B cell (primary cell): ENCODE results near the gene GSTA1. TPM values are rescaled to one million over a fixed set of nuclear protein-coding genes. Genes with fewer than 3 reads are reported as not detected.
"Not testable (repeated sequence)": the region's sequence is repeated elsewhere in the genome, so short reads cannot be mapped to it uniquely, and the experiment has no call there.

Source experiments
- ATAC-seq: fragments of 200-7000 bp; cut with Tn5 transposase; one replicate; pipeline ENCODE4 v1.10.0; 2021; ENCODE audit warnings: low read depth, mild to moderate bottlenecking, moderate number of reproducible peaks, moderate library complexity
- CTCF ChIA-PET: fragments of 350-600 bp; sonication (Branson Sonifier 250); formaldehyde crosslinking; loops from one replicate; lab custom pipeline; 2021; ENCODE audit warnings: antibody characterized with exemption, inconsistent platforms; lab: Charles Lee
- POLR2A ChIA-PET: fragments of 350-600 bp; sonication (Branson Sonifier 250); formaldehyde crosslinking; loops from one replicate; lab custom pipeline; 2021; ENCODE audit warnings: antibody characterized with exemption; lab: Charles Lee
- DNase-seq: peaks from one replicate; pipeline ENCODE4 v3.0.0; 2013
- H2AFZ ChIP-seq: 2 replicates; pipeline ENCODE4 v1.6.1; 2012; ENCODE audit warnings: mild to moderate bottlenecking, low read depth, low read length; ENCODE audit not compliant: insufficient read depth, poor library complexity, severe bottlenecking
- H3K27ac ChIP-seq, 2 donors: 1 replicate in 1 of 2; 2 replicates in 1 of 2; pipeline ENCODE4 v1.5.1; 2012 to 2013; ENCODE audit warnings: low read length in 2 of 2, mild to moderate bottlenecking in 2 of 2, moderate library complexity in 1 of 2
- H3K27me3 ChIP-seq, 4 experiments: fragments of 200-600 bp in 1 of 4; sonication (generic) in 1 of 4; replicated peaks in 1 of 4; 1 replicate in 2 of 4; 2 replicates in 2 of 4; pipeline versions ENCODE4 v1.6.1 to v1.7.0; 2013 to 2016; ENCODE audit warnings: low read length in 3 of 4, mild to moderate bottlenecking in 2 of 4, mixed read lengths in 1 of 4, moderate library complexity in 1 of 4; ENCODE audit not compliant: insufficient read depth in 4 of 4, control insufficient read depth in 3 of 4; ENCODE audit errors: control extremely low read depth in 1 of 4
- H3K36me3 ChIP-seq, 2 experiments: replicated peaks in 1 of 2; 1 replicate in 1 of 2; 2 replicates in 1 of 2; pipeline versions ENCODE4 v1.6.1 to v1.7.1; 2013; ENCODE audit warnings: low read length in 1 of 2; ENCODE audit not compliant: insufficient read depth in 2 of 2, control insufficient read depth in 1 of 2; ENCODE audit errors: control extremely low read depth in 1 of 2, extremely low read depth in 1 of 2
- H3K4me1 ChIP-seq, 2 donors: fragments of 200-600 bp in 1 of 2; sonication (generic) in 1 of 2; 1 replicate in 1 of 2; 2 replicates in 1 of 2; pipeline versions ENCODE4 v1.5.1 to v1.6.1; 2013 to 2017; ENCODE audit warnings: low read length in 2 of 2; ENCODE audit not compliant: control insufficient read depth in 2 of 2, insufficient read depth in 2 of 2
- H3K4me2 ChIP-seq: replicated peaks from 2 replicates; pipeline ENCODE3; 2012; ENCODE audit warnings: mild to moderate bottlenecking, low read depth, low read length; ENCODE audit not compliant: poor library complexity, severe bottlenecking
- H3K4me3 ChIP-seq, 5 experiments: fragments of 200-600 bp in 1 of 5; sonication (generic) in 1 of 5; 1 replicate in 3 of 5; 2 replicates in 2 of 5; pipeline versions ENCODE4 v1.5.1 to v1.7.0; 2011 to 2016; ENCODE audit warnings: low read length in 4 of 5, mild to moderate bottlenecking in 4 of 5, low read depth in 2 of 5, control low read depth in 1 of 5, moderate library complexity in 1 of 5; ENCODE audit not compliant: insufficient read depth in 1 of 5; ENCODE audit errors: control extremely low read depth in 1 of 5, extremely low read depth in 1 of 5
- H3K79me2 ChIP-seq: fragments of 200-600 bp; sonication (generic); one replicate; pipeline ENCODE4 v1.6.0; 2016; ENCODE audit warnings: low read length; ENCODE audit not compliant: control insufficient read depth, insufficient read depth
- H3K9ac ChIP-seq: fragments of 200-600 bp; sonication (generic); 2 replicates; pipeline ENCODE4 v1.6.1; 2017; ENCODE audit warnings: mild to moderate bottlenecking, low read length, moderate library complexity
- H3K9me3 ChIP-seq, 3 donors: one replicate each; pipeline versions ENCODE4 v1.6.1 to v1.7.1; 2013; ENCODE audit warnings: low read length in 2 of 3; ENCODE audit not compliant: control insufficient read depth in 2 of 3, insufficient read depth in 1 of 3; ENCODE audit errors: control extremely low read depth in 1 of 3
- H4K20me1 ChIP-seq: 2 replicates; pipeline ENCODE4 v1.6.0; 2012; ENCODE audit warnings: mild to moderate bottlenecking, low read length; ENCODE audit not compliant: insufficient read depth, control insufficient read depth, poor library complexity, severe bottlenecking
- H3K27ac Mint-ChIP-seq: one replicate; pipeline ENCODE4 v1.8.0; 2021; ENCODE audit warnings: mixed read lengths
- H3K27me3 Mint-ChIP-seq: one replicate; pipeline ENCODE4 v1.8.0; 2021; ENCODE audit warnings: mixed read lengths
- H3K4me1 Mint-ChIP-seq: one replicate; pipeline ENCODE4 v1.8.0; 2021; ENCODE audit warnings: mixed read lengths
- H3K4me3 Mint-ChIP-seq: one replicate; pipeline ENCODE4 v1.8.0; 2021; ENCODE audit warnings: mixed read lengths
- H3K9me3 Mint-ChIP-seq: one replicate; pipeline ENCODE4 v1.8.0; 2022; ENCODE audit warnings: mixed read lengths; ENCODE audit not compliant: insufficient read depth
- EZH2 ChIP-seq: IDR thresholded peaks from 2 replicates; pipeline ENCODE4 v1.6.1; 2012; ENCODE audit warnings: borderline replicate concordance, low read depth, mild to moderate bottlenecking, moderate library complexity, low read length; ENCODE audit not compliant: insufficient read depth, poor library complexity, severe bottlenecking
- WGBS: methylation state at CpG from one replicate; pipeline ENCODE4 v1.1.5; 2013; ENCODE audit warnings: missing lambda C conversion rate; ENCODE audit not compliant: insufficient coverage; 5-methylcytosine and 5-hydroxymethylcytosine counted together
- intact Hi-C: fragments of 100-400 bp; cut with micrococcal nuclease; formaldehyde crosslinking; loops from one replicate; pipeline ENCODE4 v1.10.0; 2022
- polyA plus RNA-seq: library from polyadenylated mRNA; depleted of rRNA; stranded (reverse); fragments of >200 nt; gene quantifications from 2 replicates; pipeline ENCODE4 v1.2.3, GENCODE V29; 2012
- total RNA-seq, 2 donors: library from RNA; stranded (reverse); fragments of 120-200 nt in 1 of 2; gene quantifications; 1 replicate in 1 of 2; 2 replicates in 1 of 2; pipeline versions ENCODE4 v1.2.3 to v1.2.4, GENCODE V29; 2013 to 2022
- TF ChIP-seq, protein P1 (sequence below): fragments of 200-600 bp; IDR thresholded peaks from one replicate; pipeline ENCODE4 v1.8.0; 2022; ENCODE audit warnings: antibody characterized with exemption, mild to moderate bottlenecking

GSTA1 gene
- total and polyA plus RNA-seq, 2 donors (not counting 1 experiment from before 2014, with no cell fraction given): not detected

DNA sequence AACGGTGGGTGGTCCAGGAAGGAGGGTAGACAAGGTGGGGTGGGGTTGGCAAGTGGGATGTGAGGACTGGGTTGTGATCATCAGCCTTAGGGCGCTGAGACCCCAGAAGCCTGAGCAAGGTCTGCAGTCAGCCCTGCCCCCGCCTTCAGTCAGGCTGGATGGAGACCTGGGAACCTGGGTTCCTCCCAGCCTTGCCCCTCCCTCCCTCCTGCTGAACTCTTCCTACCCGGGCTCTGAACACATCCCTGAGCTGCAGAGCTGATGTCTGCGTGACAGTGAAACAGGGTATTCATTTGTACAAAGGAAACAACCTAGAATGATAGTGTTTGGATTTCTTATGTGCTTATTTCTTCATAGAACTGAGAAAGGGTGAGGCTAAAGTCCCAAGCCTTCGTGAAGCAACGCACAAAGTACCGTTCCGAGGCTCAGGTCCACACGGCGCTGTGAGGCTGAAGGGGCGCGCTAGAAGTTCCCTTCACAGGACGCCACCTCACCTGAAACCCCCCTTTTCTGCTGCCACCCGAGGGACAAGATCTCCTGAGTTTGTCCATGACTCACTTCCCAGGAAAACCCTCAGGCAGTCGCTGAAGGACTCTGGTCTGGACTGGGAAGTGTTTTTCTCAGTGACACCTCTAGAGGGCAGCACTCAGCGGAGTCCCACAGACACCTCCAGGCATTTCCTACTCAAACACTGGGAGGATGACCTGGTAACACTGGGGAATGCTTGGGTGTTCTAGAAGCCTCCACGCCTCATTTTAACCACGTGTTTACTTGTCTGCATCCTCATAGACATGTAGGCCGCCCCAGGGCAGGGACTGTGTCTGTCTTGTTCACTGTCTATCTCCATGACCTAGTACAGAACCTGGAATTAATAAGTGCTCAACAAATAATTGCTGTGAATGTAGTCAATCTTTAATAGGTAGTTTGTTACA lies 35.8 kb upstream of the GSTA1 start:
- no peaks in the 10 kb centered on the region for H3K79me2 ChIP-seq
- H3K36me3 ChIP-seq: no peaks in the 10 kb centered on the region
- CTCF ChIA-PET: interaction anchor here (0.8 to 1.3 kb wide), 2 partner anchors 43 to 645 kb away, joined by 3 read pairs; no protein-coding TSS in a partner anchor
- DNase-seq (peak; percentile 54), ATAC-seq (no peak)
- 64% methylated on average over 8 of the region's 20 CpGs for WGBS
- intact Hi-C loops: no loop called here
- no peak overlapping the region for H2AFZ ChIP-seq
- no peaks in the 10 kb centered on the region for H3K4me1 ChIP-seq
- H3K27ac Mint-ChIP-seq: no peak overlapping the region
- POLR2A ChIA-PET: no interaction called here
- TF ChIP-seq, protein P1, sequence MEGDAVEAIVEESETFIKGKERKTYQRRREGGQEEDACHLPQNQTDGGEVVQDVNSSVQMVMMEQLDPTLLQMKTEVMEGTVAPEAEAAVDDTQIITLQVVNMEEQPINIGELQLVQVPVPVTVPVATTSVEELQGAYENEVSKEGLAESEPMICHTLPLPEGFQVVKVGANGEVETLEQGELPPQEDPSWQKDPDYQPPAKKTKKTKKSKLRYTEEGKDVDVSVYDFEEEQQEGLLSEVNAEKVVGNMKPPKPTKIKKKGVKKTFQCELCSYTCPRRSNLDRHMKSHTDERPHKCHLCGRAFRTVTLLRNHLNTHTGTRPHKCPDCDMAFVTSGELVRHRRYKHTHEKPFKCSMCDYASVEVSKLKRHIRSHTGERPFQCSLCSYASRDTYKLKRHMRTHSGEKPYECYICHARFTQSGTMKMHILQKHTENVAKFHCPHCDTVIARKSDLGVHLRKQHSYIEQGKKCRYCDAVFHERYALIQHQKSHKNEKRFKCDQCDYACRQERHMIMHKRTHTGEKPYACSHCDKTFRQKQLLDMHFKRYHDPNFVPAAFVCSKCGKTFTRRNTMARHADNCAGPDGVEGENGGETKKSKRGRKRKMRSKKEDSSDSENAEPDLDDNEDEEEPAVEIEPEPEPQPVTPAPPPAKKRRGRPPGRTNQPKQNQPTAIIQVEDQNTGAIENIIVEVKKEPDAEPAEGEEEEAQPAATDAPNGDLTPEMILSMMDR: peak; percentile 75
- TF ChIP-seq EZH2: no peak
- no peak overlapping the region for H3K4me3 Mint-ChIP-seq
- H3K27ac ChIP-seq: no peak overlapping the region
- H3K27me3 ChIP-seq: peaks cover 0 to 7% (median 1%) of the 10 kb centered on the region in 4 experiments
- H3K9me3 ChIP-seq: no peaks in the 10 kb centered on the region
- no peak overlapping the region for H3K4me2 ChIP-seq
- no peaks in the 10 kb centered on the region for H4K20me1 ChIP-seq
- no peaks in the 10 kb centered on the region for H3K9me3 Mint-ChIP-seq
- H3K4me1 Mint-ChIP-seq: no peaks in the 10 kb centered on the region
- H3K9ac ChIP-seq: no peak overlapping the region
- peaks cover 48% of the 10 kb centered on the region for H3K27me3 Mint-ChIP-seq
- H3K4me3 ChIP-seq: no peak overlapping the region

DNA sequence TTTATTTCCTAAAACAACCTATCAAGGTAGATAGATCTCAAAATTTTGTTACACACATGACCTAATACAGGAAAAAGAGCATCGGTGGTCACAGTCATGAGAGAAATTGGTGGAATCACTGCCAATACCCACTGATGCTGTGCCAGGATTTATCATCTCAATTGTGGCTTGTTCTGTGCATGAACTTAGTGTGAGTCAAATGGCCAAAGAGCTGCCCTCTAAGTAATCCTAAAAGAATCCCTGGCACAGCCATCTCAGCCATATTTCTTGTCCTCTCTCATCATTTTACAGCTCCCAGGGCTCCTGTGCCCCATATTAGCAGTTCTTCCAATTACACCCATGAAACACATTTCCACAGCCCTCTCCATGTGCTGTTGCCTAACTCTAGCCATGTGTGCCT lies 30.9 kb upstream of the GSTA1 start:
- DNase-seq: no peak
- H3K4me3 ChIP-seq: no peak overlapping the region
- H3K27ac ChIP-seq: no peak overlapping the region
- no peak overlapping the region for H3K4me3 Mint-ChIP-seq
- no peak overlapping the region for H3K27ac Mint-ChIP-seq
- no peaks in the 10 kb centered on the region for H3K4me1 ChIP-seq
- no CpG with 5 or more reads among the region's 1 CpG for WGBS
- H3K79me2 ChIP-seq: no peaks in the 10 kb centered on the region
- no peaks in the 10 kb centered on the region for H3K9me3 ChIP-seq
- ChIA-PET CTCF (no interaction called here), POLR2A (no interaction called here)
- peaks cover 0 to 7% (median 1%) of the 10 kb centered on the region in 4 experiments for H3K27me3 ChIP-seq
- no peaks in the 10 kb centered on the region for H4K20me1 ChIP-seq
- no peaks in the 10 kb centered on the region for H3K4me1 Mint-ChIP-seq
- H3K36me3 ChIP-seq: no peaks in the 10 kb centered on the region
- TF ChIP-seq EZH2: no peak
- TF ChIP-seq, protein P1: no peak
- no peak overlapping the region for H2AFZ ChIP-seq
- no peaks in the 10 kb centered on the region for H3K9me3 Mint-ChIP-seq
- H3K4me2 ChIP-seq: no peak overlapping the region
- no peak overlapping the region for H3K9ac ChIP-seq
- peaks cover 45% of the 10 kb centered on the region for H3K27me3 Mint-ChIP-seq
- intact Hi-C loops: no loop called here
- no peak for ATAC-seq

DNA sequence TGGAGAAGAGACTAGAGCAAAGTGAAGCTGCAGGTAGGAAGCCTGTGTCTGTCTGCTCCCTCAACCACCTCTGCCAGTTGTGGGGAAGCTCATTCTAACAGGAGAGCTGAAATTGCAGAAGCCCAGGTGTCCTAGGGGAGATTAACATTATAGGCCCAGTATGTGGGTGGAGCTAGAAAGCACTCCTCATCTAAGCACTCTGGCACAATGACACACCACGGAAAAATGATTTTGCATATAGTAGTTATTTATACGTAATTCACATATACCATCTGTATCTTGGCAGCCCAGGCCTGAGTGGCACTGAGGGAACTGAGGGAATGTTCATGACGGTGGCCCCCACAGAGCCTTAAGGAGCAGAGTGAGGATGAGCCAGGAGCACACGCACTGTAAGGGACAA lies 27.3 kb upstream of the GSTA1 start:
- POLR2A ChIA-PET, intact Hi-C loops, H3K36me3 ChIP-seq, H3K27me3 ChIP-seq, H3K79me2 ChIP-seq, H3K9ac ChIP-seq, H3K9me3 Mint-ChIP-seq, DNase-seq, H3K4me3 ChIP-seq, H2AFZ ChIP-seq, H4K20me1 ChIP-seq, ATAC-seq, H3K4me1 ChIP-seq, H3K27ac ChIP-seq, H3K4me3 Mint-ChIP-seq, H3K9me3 ChIP-seq, H3K4me1 Mint-ChIP-seq, H3K4me2 ChIP-seq, H3K27ac Mint-ChIP-seq: not testable (repeated sequence)
- CTCF ChIA-PET: interaction anchor here (0.5 to 0.9 kb wide), 2 partner anchors 45 to 743 kb away, joined by 3 to 4 read pairs; no protein-coding TSS in a partner anchor
- H3K27me3 Mint-ChIP-seq: peaks cover 22% of the 10 kb centered on the region
- no CpG with 5 or more reads among the region's 4 CpGs for WGBS
